Gastrocnemius medialis (tissue), 4 donors: Measurements from ENCODE around the gene AMACR. TPM values are rescaled to one million over a fixed set of nuclear protein-coding genes. Genes with fewer than 3 reads are reported as not detected.

ENCODE experiments used
- ATAC-seq, 2 donors: fragments of 150-250 bp; one replicate each; pipeline ENCODE4 v1.9.1; 2016
- DNase-seq, 2 donors: peaks; one replicate each; pipeline ENCODE4 v3.0.0-alpha.2; 2019
- H3K27ac ChIP-seq, 4 donors: fragments of 200-600 bp; sonication (generic); 1 replicate in 1 of 4; 2 replicates in 3 of 4; pipeline ENCODE4 v1.5.1; 2016 to 2018; ENCODE audit warnings: mild to moderate bottlenecking in 2 of 4, moderate library complexity in 1 of 4
- H3K27me3 ChIP-seq, 3 donors: fragments of 200-600 bp; sonication (generic) in 2 of 3; 1 replicate in 1 of 3; 2 replicates in 2 of 3; pipeline versions ENCODE4 v1.5.1 to v1.6.0; 2016 to 2019; ENCODE audit warnings: mild to moderate bottlenecking in 1 of 3, moderate library complexity in 1 of 3
- H3K36me3 ChIP-seq, 2 donors: fragments of 200-600 bp; sonication (generic) in 1 of 2; one replicate each; pipeline ENCODE4 v1.5.1; 2017 to 2018
- H3K4me1 ChIP-seq, 2 donors: fragments of 200-600 bp; sonication (generic) in 1 of 2; one replicate each; pipeline ENCODE4 v1.5.1; 2016 to 2017; ENCODE audit warnings: mild to moderate bottlenecking in 2 of 2
- H3K4me3 ChIP-seq, 4 donors: fragments of 200-600 bp; sonication (generic) in 3 of 4; 1 replicate in 1 of 4; 2 replicates in 3 of 4; pipeline ENCODE4 v1.5.1; 2016 to 2019; ENCODE audit warnings: mild to moderate bottlenecking in 2 of 4
- H3K9me3 ChIP-seq, 3 donors: fragments of 200-600 bp; sonication (generic) in 2 of 3; 1 replicate in 1 of 3; 2 replicates in 2 of 3; pipeline ENCODE4 v1.5.1; 2016 to 2019
- POLR2A ChIP-seq, 2 donors: fragments of 450-650 bp; IDR thresholded peaks; one replicate each; pipeline ENCODE4 v1.6.1; 2017; ENCODE audit warnings: antibody characterized with exemption in 2 of 2, mild to moderate bottlenecking in 2 of 2, moderate library complexity in 2 of 2
- in situ Hi-C, 4 donors: fragments of 200-750 bp; cut with MboI; loops; one replicate each; pipeline versions ENCODE4 v1.15.0 to v1.8.0; 2017; ENCODE audit warnings: low sequenced_read_pairs in 4 of 4
- intact Hi-C: fragments of 100-400 bp; cut with DNase I; formaldehyde crosslinking; loops from one replicate; pipeline ENCODE4 v1.15.1; 2023; ENCODE audit warnings: low total_unique reads
- total RNA-seq, 4 donors: library from RNA; depleted of rRNA; stranded (reverse); fragments of >200 nt; gene quantifications; one replicate each; pipeline versions ENCODE4 v1.1.0 to v1.2.3, GENCODE V29; 2016
- TF ChIP-seq, protein P1 (sequence below), 5 experiments: fragments of 450-650 bp in 3 of 5; fragments of 200-600 bp in 2 of 5; sonication (generic) in 2 of 5; IDR thresholded peaks in 4 of 5; conservative IDR thresholded peaks in 1 of 5; 1 replicate in 4 of 5; 2 replicates in 1 of 5; pipeline ENCODE4 v1.5.1; 2016 to 2019; ENCODE audit warnings: antibody characterized with exemption in 5 of 5, mild to moderate bottlenecking in 3 of 5, moderate library complexity in 3 of 5

Gene AMACR
- total RNA-seq, 4 donors from 2014 or later, result 2.5 to 15.3 (median 3.1) TPM

DNA sequence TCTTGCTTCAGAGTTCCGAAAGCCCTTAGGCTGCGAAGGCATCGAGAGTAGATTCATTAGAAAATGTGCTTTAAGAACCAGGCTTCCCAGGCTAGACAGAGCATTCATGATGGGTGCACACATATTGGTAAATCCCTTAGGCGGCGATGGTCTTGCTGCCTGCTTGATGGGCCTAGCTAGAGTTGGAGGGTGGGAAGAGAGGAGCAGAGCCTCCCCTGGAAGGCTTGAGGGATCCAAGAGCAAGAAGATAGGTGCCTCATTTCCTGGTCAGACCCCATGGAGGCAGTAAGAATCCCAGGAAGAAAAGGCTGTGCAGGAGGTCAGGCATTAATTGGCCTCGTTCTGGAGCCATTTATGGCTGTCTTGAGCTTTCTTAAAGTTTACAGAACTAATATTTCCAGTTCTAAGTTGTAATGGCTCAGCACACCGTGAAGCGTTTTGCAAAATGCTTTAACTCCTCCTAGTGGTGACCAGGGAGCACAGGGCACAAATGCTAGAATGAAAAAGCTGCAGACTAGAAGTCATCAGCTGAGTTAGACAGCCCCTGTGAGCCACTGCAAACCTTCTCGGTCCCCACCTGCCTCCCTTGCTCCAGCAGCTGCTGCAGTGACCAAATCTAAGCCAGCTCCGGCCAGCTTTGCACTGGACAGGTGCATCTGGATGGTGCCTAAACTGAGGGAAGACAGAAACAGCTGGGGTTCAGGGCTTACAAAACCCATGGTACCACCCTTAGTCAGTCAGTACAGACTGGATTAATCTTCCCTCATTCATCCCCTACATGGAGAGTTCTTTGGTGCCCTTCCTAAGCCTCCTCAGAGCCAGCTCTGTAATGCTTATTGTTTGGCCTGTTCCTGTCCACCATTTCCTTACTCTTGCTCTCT is 38.0 kb downstream of the AMACR start:
- Histone ChIP-seq H3K27me3 (no peaks in the 10 kb centered on the region), H3K27ac (no peak overlapping the region), H3K4me3 (no peak overlapping the region), H3K9me3 (no peaks in the 10 kb centered on the region), H3K4me1 (no peaks in the 10 kb centered on the region), H3K36me3 (no peaks in the 10 kb centered on the region)
- ATAC-seq, result no peak
- TF ChIP-seq, protein P1, sequence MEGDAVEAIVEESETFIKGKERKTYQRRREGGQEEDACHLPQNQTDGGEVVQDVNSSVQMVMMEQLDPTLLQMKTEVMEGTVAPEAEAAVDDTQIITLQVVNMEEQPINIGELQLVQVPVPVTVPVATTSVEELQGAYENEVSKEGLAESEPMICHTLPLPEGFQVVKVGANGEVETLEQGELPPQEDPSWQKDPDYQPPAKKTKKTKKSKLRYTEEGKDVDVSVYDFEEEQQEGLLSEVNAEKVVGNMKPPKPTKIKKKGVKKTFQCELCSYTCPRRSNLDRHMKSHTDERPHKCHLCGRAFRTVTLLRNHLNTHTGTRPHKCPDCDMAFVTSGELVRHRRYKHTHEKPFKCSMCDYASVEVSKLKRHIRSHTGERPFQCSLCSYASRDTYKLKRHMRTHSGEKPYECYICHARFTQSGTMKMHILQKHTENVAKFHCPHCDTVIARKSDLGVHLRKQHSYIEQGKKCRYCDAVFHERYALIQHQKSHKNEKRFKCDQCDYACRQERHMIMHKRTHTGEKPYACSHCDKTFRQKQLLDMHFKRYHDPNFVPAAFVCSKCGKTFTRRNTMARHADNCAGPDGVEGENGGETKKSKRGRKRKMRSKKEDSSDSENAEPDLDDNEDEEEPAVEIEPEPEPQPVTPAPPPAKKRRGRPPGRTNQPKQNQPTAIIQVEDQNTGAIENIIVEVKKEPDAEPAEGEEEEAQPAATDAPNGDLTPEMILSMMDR (IDR thresholded peaks at IDR 0.05 in 4 of 5, conservative IDR thresholded peaks at IDR 0.05 in 1 of 5), result peak in 2 of 5 experiments; percentile 42 to 48
- TF ChIP-seq POLR2A (IDR thresholded peaks at IDR 0.05), result no peak
- in situ Hi-C loops, result no loop called here
- intact Hi-C loops, result no loop called here
- DNase-seq, result no peak

- DNase-seq (no peak), ATAC-seq (no peak)
- H3K4me3 ChIP-seq, result no peak overlapping the region
- H3K27me3 ChIP-seq, result no peaks in the 10 kb centered on the region
- no peaks in the 10 kb centered on the region for H3K4me1 ChIP-seq
- H3K9me3 ChIP-seq, result no peaks in the 10 kb centered on the region
- TF ChIP-seq, protein P1 (IDR thresholded peaks at IDR 0.05 in 4 of 5, conservative IDR thresholded peaks at IDR 0.05 in 1 of 5), result no peak
- TF ChIP-seq POLR2A (IDR thresholded peaks at IDR 0.05), result no peak
- intact Hi-C loops, result no loop called here
- in situ Hi-C loops, result no loop called here
- no peaks in the 10 kb centered on the region for H3K36me3 ChIP-seq
- H3K27ac ChIP-seq, result no peak overlapping the region
Measured at GRCh38 chr5:33968211-33969005, 39.4 kb downstream of the AMACR start.

- no peaks in the 10 kb centered on the region for H3K9me3 ChIP-seq
- H3K4me3 ChIP-seq, result no peak overlapping the region
- ATAC-seq (no peak), DNase-seq (no peak)
- TF ChIP-seq, protein P1 (IDR thresholded peaks at IDR 0.05 in 4 of 5, conservative IDR thresholded peaks at IDR 0.05 in 1 of 5), result no peak
- TF ChIP-seq POLR2A (IDR thresholded peaks at IDR 0.05), result no peak
- H3K36me3 ChIP-seq, result no peaks in the 10 kb centered on the region
- no peaks in the 10 kb centered on the region for H3K4me1 ChIP-seq
- intact Hi-C loops, result no loop called here
- H3K27me3 ChIP-seq, result no peaks in the 10 kb centered on the region
- in situ Hi-C loops, result no loop called here
- H3K27ac ChIP-seq, result no peak overlapping the region
Measured at GRCh38 chr5:33966805-33967204, 41.0 kb downstream of the AMACR start.

- no peak for DNase-seq
- intact Hi-C loops, result no loop called here
Measured at GRCh38 chr5:33964132-33964700, 43.6 kb downstream of the AMACR start.

More at GRCh38 chr5:33964132-33964700, 43.6 kb downstream of the AMACR start:
- no peaks in the 10 kb centered on the region for H3K4me1 ChIP-seq
- TF ChIP-seq, protein P1 (IDR thresholded peaks at IDR 0.05 in 4 of 5, conservative IDR thresholded peaks at IDR 0.05 in 1 of 5), result no peak
- TF ChIP-seq POLR2A (IDR thresholded peaks at IDR 0.05), result no peak
- no peak overlapping the region for H3K4me3 ChIP-seq
- no peak overlapping the region for H3K27ac ChIP-seq
- ATAC-seq, result no peak
- in situ Hi-C loops, result no loop called here
- no peaks in the 10 kb centered on the region for H3K36me3 ChIP-seq
- no peaks in the 10 kb centered on the region for H3K9me3 ChIP-seq
- H3K27me3 ChIP-seq, result no peaks in the 10 kb centered on the region
